C4-2B (cell line): Measurements from ENCODE around the gene HDAC4.

ENCODE experiments used
- ZFX ChIP-seq: fragments of 450-650 bp; IDR thresholded peaks from 2 replicates; pipeline ENCODE4 v1.6.1; 2017
- TF ChIP-seq, protein P1 (sequence below): fragments of 450-650 bp; conservative IDR thresholded peaks from 2 replicates; pipeline ENCODE4 v1.5.1; 2017; ENCODE audit warnings: mild to moderate bottlenecking

DNA sequence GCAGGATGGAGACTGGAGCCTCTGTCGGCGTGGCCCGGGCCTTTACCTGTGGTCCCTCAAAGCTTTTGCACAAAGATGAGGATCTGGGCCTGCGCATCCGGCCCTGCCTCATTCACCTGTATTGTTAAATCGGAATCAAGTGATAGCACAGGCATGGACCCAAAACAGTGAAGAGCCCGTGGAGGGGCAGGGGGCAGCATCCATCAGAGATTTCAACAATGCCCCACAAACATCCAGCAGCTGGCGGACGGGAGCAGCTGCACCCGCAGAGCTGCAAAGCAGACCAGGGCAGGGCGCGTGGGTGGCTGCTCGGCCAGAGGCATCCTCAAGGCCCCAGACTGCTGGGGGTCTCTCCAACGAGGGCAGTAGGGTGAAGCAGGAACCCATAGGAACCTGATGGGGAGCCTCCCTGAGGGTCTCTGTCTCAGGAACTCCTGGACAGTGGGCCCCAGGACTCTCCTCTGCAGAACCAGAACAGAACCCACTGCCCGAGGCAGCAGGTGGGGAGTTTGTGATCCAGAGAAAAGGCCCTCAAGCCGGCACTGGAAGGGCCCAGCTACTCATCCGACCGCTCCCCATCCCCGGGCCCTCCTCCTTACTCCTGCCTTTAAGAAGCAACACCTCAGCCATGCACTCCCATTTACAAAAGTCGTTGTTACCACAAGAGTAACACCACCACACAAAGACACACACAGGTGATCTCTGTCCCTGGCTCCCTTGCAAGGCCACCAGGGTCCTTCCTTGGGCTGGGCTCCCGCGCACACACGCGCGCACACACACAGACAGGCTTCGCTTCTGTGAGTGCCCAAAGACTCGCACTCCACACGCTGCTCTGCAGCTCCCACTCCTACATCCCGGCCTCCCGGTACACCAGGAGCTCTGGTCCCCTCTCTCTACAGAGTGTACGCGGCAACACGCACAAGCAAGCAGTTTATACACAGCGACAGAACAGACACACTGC lies 28.8 kb downstream of the HDAC4 start:
- TF ChIP-seq, protein P1, sequence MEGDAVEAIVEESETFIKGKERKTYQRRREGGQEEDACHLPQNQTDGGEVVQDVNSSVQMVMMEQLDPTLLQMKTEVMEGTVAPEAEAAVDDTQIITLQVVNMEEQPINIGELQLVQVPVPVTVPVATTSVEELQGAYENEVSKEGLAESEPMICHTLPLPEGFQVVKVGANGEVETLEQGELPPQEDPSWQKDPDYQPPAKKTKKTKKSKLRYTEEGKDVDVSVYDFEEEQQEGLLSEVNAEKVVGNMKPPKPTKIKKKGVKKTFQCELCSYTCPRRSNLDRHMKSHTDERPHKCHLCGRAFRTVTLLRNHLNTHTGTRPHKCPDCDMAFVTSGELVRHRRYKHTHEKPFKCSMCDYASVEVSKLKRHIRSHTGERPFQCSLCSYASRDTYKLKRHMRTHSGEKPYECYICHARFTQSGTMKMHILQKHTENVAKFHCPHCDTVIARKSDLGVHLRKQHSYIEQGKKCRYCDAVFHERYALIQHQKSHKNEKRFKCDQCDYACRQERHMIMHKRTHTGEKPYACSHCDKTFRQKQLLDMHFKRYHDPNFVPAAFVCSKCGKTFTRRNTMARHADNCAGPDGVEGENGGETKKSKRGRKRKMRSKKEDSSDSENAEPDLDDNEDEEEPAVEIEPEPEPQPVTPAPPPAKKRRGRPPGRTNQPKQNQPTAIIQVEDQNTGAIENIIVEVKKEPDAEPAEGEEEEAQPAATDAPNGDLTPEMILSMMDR = no peak
- TF ChIP-seq ZFX = no peak
